Activated T-helper 9 cell treated with anti-CD3 and anti-CD28 coated beads, Interleukin-2, amount 50 U/mL, for 16 hours (primary cell): Measurements from ENCODE around the gene PLXNA3.
"Not testable (repeated sequence)": the region's sequence is repeated elsewhere in the genome, so short reads cannot be mapped to it uniquely, and the experiment has no call there.

Experiments
- DNase-seq: peaks from one replicate; pipeline ENCODE4 v3.0.0-alpha.2; 2020; ENCODE audit warnings: low read depth

PLXNA3 gene

GRCh38 chrX:154478728-154479622 is 20.9 kb downstream of the PLXNA3 start, which contains the start of gene LAGE3:
TSS of gene LAGE3 (minus strand) at chrX:154479281. CDS start at chrX:154478915, 366 bp downstream.
- peak; percentile 88 for DNase-seq

DNA sequence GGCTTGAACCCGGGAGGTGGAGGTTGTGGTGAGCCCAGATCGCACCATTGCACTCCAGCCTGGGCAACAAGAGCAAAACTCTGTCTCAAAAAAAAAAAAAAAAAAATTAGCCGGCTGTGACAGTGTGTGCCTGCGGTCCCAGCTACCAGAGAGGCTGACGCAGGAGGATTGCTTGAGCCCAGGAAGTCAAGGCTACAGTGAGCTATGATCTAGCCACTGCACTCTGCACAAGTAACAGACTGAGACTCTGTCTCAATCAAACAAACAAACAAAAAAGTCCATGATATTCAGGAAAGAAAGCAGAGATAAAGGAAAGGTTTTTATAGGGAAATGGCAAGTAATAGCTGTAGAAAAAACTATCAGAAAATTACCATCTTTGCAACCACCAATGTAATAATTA is 23.1 kb downstream of the PLXNA3 start:
- no peak for DNase-seq

GRCh38 chrX:154481911-154482601 is 24.0 kb downstream of the PLXNA3 start:
- DNase-seq, result no peak

DNA sequence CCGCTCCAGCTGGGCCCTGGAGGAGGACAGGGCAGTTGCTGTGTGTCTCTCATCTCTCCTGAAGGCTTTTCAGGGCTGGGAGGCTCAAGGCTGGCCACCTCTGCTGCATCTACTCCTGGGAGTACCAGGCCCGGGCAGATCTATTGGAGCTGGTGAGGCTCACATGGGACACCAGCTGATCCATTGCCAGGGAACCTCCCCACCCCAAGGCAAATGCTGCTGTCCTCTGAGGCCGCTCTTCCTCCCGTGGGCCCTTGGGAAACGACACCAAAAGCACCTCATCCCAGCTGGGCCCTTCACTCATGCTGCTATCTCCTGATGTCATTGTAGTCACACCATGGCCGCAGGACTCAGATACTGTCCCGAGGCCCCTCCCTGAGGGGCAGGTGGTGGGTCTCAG is 24.7 kb downstream of the PLXNA3 start:
- DNase-seq, result no peak

DNA sequence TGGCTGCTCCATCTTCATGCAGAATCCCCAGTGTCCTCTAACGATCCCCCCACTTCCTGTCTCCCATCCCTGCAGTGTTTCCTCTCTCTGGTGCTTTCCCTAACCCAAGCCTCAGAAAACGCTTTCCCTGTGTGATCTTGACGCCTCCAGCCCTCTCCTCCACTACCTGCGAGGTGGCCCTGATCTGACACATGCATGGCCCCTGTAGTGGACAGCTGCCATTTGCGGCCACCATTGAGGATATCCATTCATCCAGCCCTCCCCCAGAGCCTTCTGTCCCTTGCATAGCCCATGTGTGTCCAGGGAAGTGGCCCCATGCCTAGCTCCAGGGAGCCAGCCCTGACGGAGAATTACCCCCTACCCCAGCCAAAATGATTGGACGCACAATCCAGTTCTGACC is 25.2 kb downstream of the PLXNA3 start:
- DNase-seq, result no peak

DNA sequence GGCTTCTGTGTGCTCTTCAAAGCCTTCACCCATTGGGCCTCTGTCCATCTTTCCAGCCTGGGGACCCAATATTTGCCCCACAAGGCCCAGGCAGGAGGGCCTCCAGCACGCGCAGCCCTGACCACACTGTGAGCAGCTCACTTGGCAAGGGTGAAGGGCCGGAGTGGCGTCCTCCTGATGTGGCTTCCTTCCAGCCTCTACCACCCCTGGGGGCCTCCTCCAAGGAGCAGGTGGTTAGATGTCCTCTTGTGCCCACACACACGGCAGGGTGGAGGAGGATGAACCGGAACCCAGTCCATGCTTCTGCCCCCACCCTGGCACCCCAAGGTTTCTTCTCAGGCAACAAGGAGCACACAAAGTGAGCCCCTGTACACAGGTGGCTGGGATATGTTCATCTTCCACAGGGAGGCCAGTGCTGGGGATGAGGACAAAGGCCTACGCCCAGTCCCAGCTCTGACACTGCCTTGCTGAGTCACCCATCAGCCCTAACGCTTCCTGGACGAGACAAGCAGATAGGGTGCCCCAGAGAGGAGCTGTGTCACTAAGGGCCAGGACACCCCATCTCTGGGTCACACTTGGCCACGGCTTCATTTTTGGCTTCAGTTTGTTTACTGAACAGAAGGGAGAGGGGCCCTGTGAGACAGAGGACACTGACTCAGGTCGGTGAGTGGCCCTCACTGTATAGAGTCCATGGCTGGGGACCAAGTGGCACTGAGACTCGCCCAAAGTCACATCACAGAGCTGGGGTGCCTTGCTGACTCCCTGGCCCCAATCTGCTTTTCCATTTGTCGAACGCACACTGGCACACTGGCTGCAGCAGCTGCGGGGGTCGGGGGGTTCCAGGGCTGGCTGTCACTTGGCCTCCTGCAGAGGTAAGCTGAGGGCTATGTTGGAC is 26.4 kb downstream of the PLXNA3 start:
- DNase-seq, result no peak

DNA sequence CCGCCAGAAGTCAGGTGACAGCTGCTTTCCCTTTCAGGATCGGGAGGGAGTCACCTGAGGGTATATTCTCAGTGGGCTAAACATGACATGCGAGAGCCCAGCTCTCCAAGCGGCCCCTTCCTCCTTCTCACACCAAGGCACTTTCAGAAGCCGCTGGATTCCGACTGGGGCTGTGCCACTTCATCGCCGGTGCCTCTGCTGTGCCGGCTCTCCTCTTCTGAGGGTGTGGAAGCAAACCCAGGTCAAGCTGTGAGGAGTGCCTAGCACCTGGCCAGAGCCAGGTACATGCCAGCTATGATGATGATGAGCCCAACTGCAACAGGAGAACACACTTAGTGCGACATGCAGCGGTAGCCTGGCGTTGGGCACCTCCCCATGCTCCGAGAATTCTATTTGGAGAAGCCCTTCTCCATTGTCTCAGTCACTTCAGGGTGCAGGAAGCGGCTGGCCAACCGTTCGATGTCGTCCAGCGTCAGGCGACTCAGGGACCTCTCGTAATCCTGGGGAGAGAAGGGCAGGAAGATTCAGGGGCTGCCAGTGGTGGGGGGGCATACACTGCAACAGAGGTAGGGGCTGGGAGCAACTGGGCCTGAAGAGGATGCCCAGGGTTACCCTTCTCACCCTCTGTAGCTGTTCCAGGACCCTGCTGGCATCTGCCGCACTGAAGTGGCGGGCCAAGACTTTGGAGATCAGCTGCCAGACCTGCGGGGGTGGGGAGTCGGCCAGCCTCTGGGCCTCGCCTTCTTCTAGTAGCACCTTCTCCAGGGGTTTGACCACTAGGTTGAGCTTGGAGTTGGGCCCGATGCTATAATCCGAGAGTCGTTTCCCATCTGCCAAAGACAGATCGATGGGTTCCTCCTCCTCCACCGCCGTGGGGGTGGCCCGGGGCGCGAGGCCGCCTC is 27.3 kb downstream of the PLXNA3 start:
- DNase-seq, result no peak

GRCh38 chrX:154486052-154486395 is 27.9 kb downstream of the PLXNA3 start:
- DNase-seq, result no peak

GRCh38 chrX:154486396-154487207 is 28.5 kb downstream of the PLXNA3 start, which contains the start of gene UBL4A:
TSS of gene UBL4A (minus strand) at chrX:154486615. CDS start at chrX:154486584, 31 bp downstream.
- DNase-seq, result peak; percentile 33

DNA sequence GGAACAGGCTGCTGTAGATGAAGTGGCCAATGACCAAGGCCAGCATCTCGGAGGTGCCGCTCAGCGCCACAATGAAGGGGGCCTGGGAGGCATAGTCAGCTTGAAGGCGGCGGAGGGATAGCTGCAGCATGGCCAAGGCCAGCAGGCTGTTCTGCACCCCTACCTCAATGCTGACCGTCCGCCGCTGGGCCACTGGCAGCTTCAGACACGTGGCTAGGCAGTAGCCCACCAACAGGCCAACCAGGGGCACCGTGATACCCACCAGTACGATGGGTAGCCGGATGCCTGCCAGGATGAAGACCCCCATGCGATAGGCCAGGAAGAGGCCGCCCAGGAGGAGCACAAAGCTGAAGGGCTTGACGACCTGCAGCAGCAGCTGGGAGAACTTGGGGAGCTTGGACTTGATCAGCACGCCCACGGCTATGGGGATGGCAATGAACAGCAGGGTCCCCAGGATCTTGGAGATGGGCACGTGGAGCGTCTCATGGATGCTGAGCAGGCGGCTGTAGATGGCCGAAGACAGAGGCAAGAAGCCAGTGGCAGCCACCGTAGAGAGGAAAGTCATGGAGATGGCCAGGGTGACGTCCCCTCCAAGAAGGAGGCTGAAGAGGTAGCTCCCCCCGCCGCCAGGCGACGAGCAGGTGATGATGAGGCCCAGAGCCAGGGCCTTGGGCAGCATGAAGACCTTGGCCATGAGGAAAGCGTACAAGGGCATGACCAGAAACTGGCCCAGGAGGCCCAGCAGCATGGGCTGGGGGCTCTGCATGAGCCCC is 29.6 kb downstream of the PLXNA3 start:
- DNase-seq, result no peak

GRCh38 chrX:154488336-154489075 is 30.4 kb downstream of the PLXNA3 start:
- DNase-seq, result no peak

GRCh38 chrX:154489182-154489581 is 31.1 kb downstream of the PLXNA3 start:
- DNase-seq, result no peak

DNA sequence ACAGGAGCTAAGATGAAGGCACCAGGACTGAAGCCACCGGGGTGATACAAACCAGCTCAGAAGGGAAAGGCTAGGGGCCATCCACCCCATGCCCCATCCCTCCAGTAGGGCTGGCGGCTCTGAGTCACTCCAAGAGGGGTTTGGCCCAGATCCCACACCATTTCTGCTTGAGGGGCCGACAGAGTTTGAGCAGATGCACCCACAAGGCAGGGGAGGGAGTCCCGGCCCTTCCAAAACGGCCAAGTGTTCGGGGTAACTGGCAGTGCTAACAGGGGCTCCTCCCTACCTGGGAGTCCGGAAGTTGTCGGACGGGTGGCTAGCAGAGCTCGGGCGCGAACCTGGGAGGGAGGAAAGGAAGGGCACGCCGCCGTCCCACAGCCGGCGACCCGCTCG is 31.9 kb downstream of the PLXNA3 start:
- DNase-seq, result no peak

- peak; percentile 84 for DNase-seq
These were observed 32.5 kb downstream of the PLXNA3 start, which contains the start of gene SLC10A3 for GRCh38 chrX:154490414-154491083. TSS of gene SLC10A3 (minus strand) at chrX:154490629. CDS start at chrX:154488940, 1,689 bp downstream.

- DNase-seq, result no peak
These were observed 36.6 kb downstream of the PLXNA3 start for GRCh38 chrX:154494715-154495114.

DNA sequence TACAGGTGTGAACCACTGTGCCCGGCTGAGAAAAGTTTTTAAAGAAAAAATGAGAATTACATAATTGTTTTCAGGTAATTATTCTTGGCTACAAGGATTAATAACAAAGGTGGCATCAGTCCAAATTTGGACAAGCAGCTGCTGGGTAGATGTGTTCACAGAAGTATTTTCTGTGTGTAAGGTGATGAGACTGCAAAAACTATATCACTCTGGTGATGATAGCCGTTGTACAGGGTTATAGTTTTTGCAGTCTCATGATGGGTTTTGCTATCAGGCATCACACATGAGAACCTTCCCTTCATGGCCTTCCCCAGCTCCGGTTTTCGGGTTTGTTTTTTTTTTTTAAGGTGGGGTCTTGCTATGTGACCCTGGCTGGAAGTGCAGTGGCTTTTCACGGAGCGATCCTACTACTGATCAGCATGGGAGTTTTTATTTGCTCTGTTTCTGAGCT is 37.4 kb downstream of the PLXNA3 start:
- no peak for DNase-seq

DNA sequence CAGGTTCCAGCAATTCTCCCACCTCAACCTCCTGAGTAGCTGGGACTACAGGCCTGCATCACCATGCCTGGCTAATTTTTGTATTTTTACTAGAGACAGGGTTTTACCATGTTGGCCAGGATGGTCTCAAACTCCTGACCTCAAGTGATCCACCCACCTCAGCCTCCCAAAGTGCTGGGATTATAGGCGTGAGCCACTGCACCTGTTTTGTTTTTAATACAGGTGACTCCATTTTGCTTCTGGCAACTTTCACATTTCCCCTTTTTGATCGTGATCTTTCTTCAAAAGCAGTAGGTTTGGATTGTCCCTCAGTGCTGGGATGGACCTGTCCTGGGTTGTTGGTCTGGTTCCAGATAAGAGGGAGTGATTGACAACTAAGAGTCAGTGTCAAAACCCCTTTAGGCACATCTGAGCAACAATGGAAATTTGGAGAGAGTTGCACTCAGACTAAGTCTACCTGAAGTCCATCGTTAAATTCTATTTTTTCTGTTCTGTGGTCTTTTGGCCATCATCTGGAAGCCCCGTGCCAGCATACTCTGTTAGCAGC is 38.6 kb downstream of the PLXNA3 start:
- DNase-seq, result not testable (repeated sequence)

GRCh38 chrX:154501423-154501822 is 43.3 kb downstream of the PLXNA3 start:
- not testable (repeated sequence) for DNase-seq
